A549 (cell line): Measurements from ENCODE around the gene JAKMIP1. TPM values are rescaled to one million over a fixed set of nuclear protein-coding genes. Genes with fewer than 3 reads are reported as not detected.

Experiments used
- ATAC-seq, 2 experiments: fragments of 200-7000 bp in 1 of 2; fragments of >200 bp in 1 of 2; cut with Nextera tagmentation in 1 of 2; cut with Tn5 transposase in 1 of 2; 3 replicates each; pipeline versions ENCODE4 v1.8.0 to v1.9.1; 2018 to 2020; ENCODE audit warnings: mild to moderate bottlenecking in 1 of 2, moderate library complexity in 1 of 2
- CTCF ChIA-PET: fragments of 300-600 bp; sonication (Branson Sonifier 250); formaldehyde crosslinking; extraction: SDS; loops from one replicate; lab custom pipeline; 2021; ENCODE audit warnings: antibody characterized with exemption, inconsistent platforms; lab: Yijun Ruan, JAX
- POLR2A ChIA-PET: fragments of 350-600 bp; formaldehyde crosslinking; extraction: SDS; loops from one replicate; lab custom pipeline; 2021; ENCODE audit warnings: antibody characterized with exemption, inconsistent platforms; lab: Yijun Ruan, JAX
- DNase-seq, 2 experiments: peaks; one replicate each; pipeline versions ENCODE4 v3.0.0 to v3.0.0-alpha.2; 2011 to 2016; ENCODE audit warnings: low read depth in 1 of 2, low spot score in 1 of 2
- FAIRE-seq: peaks from 2 replicates; lab custom pipeline; 2011; peaks lifted over from hg19 to GRCh38; lab: Jason Lieb, UNC
- H3K27ac ChIP-seq, 2 experiments: fragments of >200 bp; sonication (Bioruptor Twin); formaldehyde crosslinking; 3 replicates each; pipeline ENCODE4 v1.5.1; 2016 to 2017
- H3K4me1 ChIP-seq: fragments of >200 bp; sonication (Bioruptor Twin); formaldehyde crosslinking; 3 replicates; pipeline ENCODE4 v1.6.1; 2016
- H3K4me2 ChIP-seq: fragments of >200 bp; sonication (Bioruptor Twin); formaldehyde crosslinking; 3 replicates; pipeline ENCODE4 v1.6.1; 2016
- H3K4me3 ChIP-seq: fragments of >200 bp; sonication (Bioruptor Twin); formaldehyde crosslinking; 3 replicates; pipeline ENCODE4 v1.5.1; 2016
- H3K9me3 ChIP-seq: fragments of >200 bp; sonication (Bioruptor Twin); formaldehyde crosslinking; 3 replicates; pipeline ENCODE4 v1.6.1; 2016
- ATOH8 ChIP-seq: fragments of 250-450 bp; sonication (Bioruptor Pico); IDR thresholded peaks from 2 replicates; pipeline ENCODE4 v1.5.0; 2020; ENCODE audit warnings: low read depth, mild to moderate bottlenecking, moderate library complexity
- EP300 ChIP-seq, 2 experiments: fragments of >200 bp; sonication (Bioruptor Twin); formaldehyde crosslinking; IDR thresholded peaks; 2 replicates in 1 of 2; 3 replicates in 1 of 2; pipeline ENCODE4 v1.6.1; 2016 to 2017
- ESRRA ChIP-seq: fragments of 150-350 bp; IDR thresholded peaks from 2 replicates; pipeline ENCODE4 v1.6.1; 2014; ENCODE audit warnings: mild to moderate bottlenecking, low read length, borderline replicate concordance
- FOSB ChIP-seq: fragments of 250-450 bp; sonication (Bioruptor Pico); IDR thresholded peaks from 2 replicates; pipeline ENCODE4 v1.5.0; 2020; ENCODE audit warnings: mild to moderate bottlenecking, moderate library complexity
- FOSL2 ChIP-seq, 2 experiments: fragments of 450-650 bp in 1 of 2; fragments of >200 bp in 1 of 2; sonication (Bioruptor Twin) in 1 of 2; formaldehyde crosslinking; IDR thresholded peaks; 2 replicates each; pipeline versions ENCODE4 v1.5.0 to v1.6.1; 2016 to 2020; ENCODE audit warnings: mild to moderate bottlenecking in 1 of 2, moderate library complexity in 1 of 2
- FOXS1 ChIP-seq: fragments of 250-450 bp; sonication (Bioruptor Pico); IDR thresholded peaks from 2 replicates; pipeline ENCODE4 v1.5.0; 2020; ENCODE audit warnings: mild to moderate bottlenecking, moderate library complexity
- GATA3 ChIP-seq: IDR thresholded peaks from 2 replicates; pipeline ENCODE4 v1.6.1; 2012; ENCODE audit warnings: borderline replicate concordance
- HDAC2 ChIP-seq: fragments of 200-600 bp; sonication (generic); IDR thresholded peaks from 2 replicates; pipeline ENCODE4 v1.6.1; 2016
- HMGXB4 ChIP-seq: fragments of 250-450 bp; sonication (Bioruptor Pico); IDR thresholded peaks from 2 replicates; pipeline ENCODE4 v1.5.0; 2021; ENCODE audit warnings: mild to moderate bottlenecking, moderate library complexity, borderline replicate concordance
- HOXA7 ChIP-seq: fragments of 250-450 bp; sonication (Bioruptor Pico); IDR thresholded peaks from 2 replicates; pipeline ENCODE4 v1.5.0; 2020; ENCODE audit warnings: mild to moderate bottlenecking, moderate library complexity
- HOXB13 ChIP-seq: fragments of 250-450 bp; sonication (Bioruptor Pico); IDR thresholded peaks from 2 replicates; pipeline ENCODE4 v1.5.0; 2020; ENCODE audit warnings: low read depth, mild to moderate bottlenecking, moderate library complexity
- HOXB5 ChIP-seq: fragments of 250-450 bp; sonication (Bioruptor Pico); IDR thresholded peaks from 2 replicates; pipeline ENCODE4 v1.5.0; 2020; ENCODE audit warnings: mild to moderate bottlenecking, moderate library complexity
- MYC ChIP-seq: IDR thresholded peaks from 2 replicates; pipeline ENCODE4 v1.6.1; 2012; ENCODE audit warnings: mild to moderate bottlenecking, inconsistent platforms, low read length, improper control_type of control experiment, borderline replicate concordance
- NR3C1 ChIP-seq: fragments of >200 bp; sonication (Bioruptor Twin); formaldehyde crosslinking; IDR thresholded peaks from 3 replicates; pipeline ENCODE4 v1.6.1; 2017
- POLR2AphosphoS2 ChIP-seq: conservative IDR thresholded peaks from 2 replicates; pipeline ENCODE4 v1.6.1; 2012; ENCODE audit warnings: low read length, improper control_type of control experiment, inconsistent platforms
- RAD21 ChIP-seq, 2 experiments: fragments of >200 bp in 1 of 2; sonication (Bioruptor Twin) in 1 of 2; formaldehyde crosslinking in 1 of 2; IDR thresholded peaks in 1 of 2; conservative IDR thresholded peaks in 1 of 2; 2 replicates in 1 of 2; 3 replicates in 1 of 2; pipeline ENCODE4 v1.6.1; 2012 to 2018; ENCODE audit warnings: inconsistent platforms in 1 of 2
- RCOR1 ChIP-seq: fragments of 150-350 bp; IDR thresholded peaks from 2 replicates; pipeline ENCODE4 v1.6.1; 2014; ENCODE audit warnings: antibody characterized with exemption, low read length, low read depth
- RNF2 ChIP-seq: fragments of 200-600 bp; sonication (generic); IDR thresholded peaks from 2 replicates; pipeline ENCODE4 v1.6.1; 2016; ENCODE audit warnings: low read depth, mild to moderate bottlenecking, antibody characterized with exemption, moderate library complexity, borderline replicate concordance
- ZFP36 ChIP-seq: fragments of 450-650 bp; IDR thresholded peaks from 2 replicates; pipeline ENCODE4 v1.6.1; 2014; ENCODE audit warnings: borderline replicate concordance; ENCODE audit not compliant: partially characterized antibody
- WGBS: methylation state at CpG from one replicate; pipeline ENCODE4 v1.1.6; 2017; ENCODE audit errors: missing lambda C conversion rate; 5-methylcytosine and 5-hydroxymethylcytosine counted together
- polyA plus RNA-seq, 4 experiments: library from polyadenylated mRNA; depleted of rRNA in 3 of 4; stranded (reverse); fragments of >200 nt; fragmentation: RNase III in 1 of 4; extraction: RNeasy Plus Mini Kit Qiagen cat#74134 plus additional on column Dnase treatment in 1 of 4; gene quantifications; 2 replicates in 3 of 4; 3 replicates in 1 of 4; pipeline ENCODE4 v1.2.3, GENCODE V29; 2011 to 2017

Gene JAKMIP1
- polyA plus RNA-seq, 2 of the 4 experiments (the other 2 are of a cell fraction) = not detected

- Histone ChIP-seq H3K4me1 (no peaks in the 10 kb centered on the region), H3K4me3 (no peak overlapping the region), H3K27ac (no peak overlapping the region), H3K4me2 (no peak overlapping the region), H3K9me3 (no peaks in the 10 kb centered on the region)
- ATAC-seq (no peak), FAIRE-seq (no peak), DNase-seq (no peak)
- ChIA-PET POLR2A (no interaction called here), CTCF (interaction anchor here (0.6 to 1.6 kb wide), 2 partner anchors 18 to 115 kb away, joined by 3 read pairs; no protein-coding TSS in a partner anchor)
- WGBS = 57% methylated on average over 23 of the region's 26 CpGs
- TF ChIP-seq ATOH8 (CRISPR knock-in tag) (no peak), RAD21 (conservative IDR thresholded peaks at IDR 0.05 in 1 of 2, IDR thresholded peaks at IDR 0.05 in 1 of 2) (no peak), FOSL2 (IDR thresholded peaks at IDR 0.05) (no peak), FOSL2 (CRISPR knock-in tag; IDR thresholded peaks at IDR 0.05) (no peak)
Observed at GRCh38 chr4:6112606-6113290, 87.6 kb downstream of the JAKMIP1 start.

GRCh38 chr4:6111354-6111960 is 88.9 kb downstream of the JAKMIP1 start:
- Histone ChIP-seq H3K4me2 (no peak overlapping the region), H3K4me1 (no peaks in the 10 kb centered on the region), H3K9me3 (no peaks in the 10 kb centered on the region), H3K27ac (no peak overlapping the region), H3K4me3 (no peak overlapping the region)
- no peak for ATAC-seq
- ChIA-PET POLR2A (no interaction called here), CTCF (interaction anchor here (0.9 to 1.2 kb wide), 3 partner anchors 18 to 113 kb away, joined by 3 to 5 read pairs (median 4); no protein-coding TSS in a partner anchor)
- no peak for DNase-seq
- FAIRE-seq = no peak
- TF ChIP-seq HOXB5 (no peak), HOXA7 (CRISPR knock-in tag) (no peak), RCOR1 (no peak), HOXB13 (CRISPR knock-in tag) (no peak), HDAC2 (no peak), EP300 (IDR thresholded peaks at IDR 0.05) (no peak), FOXS1 (CRISPR knock-in tag) (no peak), MYC (no peak), POLR2AphosphoS2 (no peak), RNF2 (no peak), FOSB (CRISPR knock-in tag) (no peak), NR3C1 (no peak), GATA3 (no peak), HMGXB4 (CRISPR knock-in tag) (no peak), ZFP36 (no peak), ESRRA (no peak)
- whole genome bisulfite sequencing = 31% methylated on average over 6 of the region's 7 CpGs
